NCI-H187 treated with DMSO at 0.1 percent for 48 hours (cell line): ENCODE measurements around the gene PEA15.

Experiments used
- DNase-seq: peaks from one replicate; lab custom pipeline; 2025; lab: John Stamatoyannopoulos, UW

PEA15 gene

GRCh38 chr1:160208557-160209320, 3.6 kb downstream of the PEA15 start:
- DNase-seq, result no peak

- no peak for DNase-seq
Observed at GRCh38 chr1:160209321-160210046, 4.3 kb downstream of the PEA15 start.

GRCh38 chr1:160210561-160210960, 5.4 kb downstream of the PEA15 start:
- DNase-seq, result no peak

DNA sequence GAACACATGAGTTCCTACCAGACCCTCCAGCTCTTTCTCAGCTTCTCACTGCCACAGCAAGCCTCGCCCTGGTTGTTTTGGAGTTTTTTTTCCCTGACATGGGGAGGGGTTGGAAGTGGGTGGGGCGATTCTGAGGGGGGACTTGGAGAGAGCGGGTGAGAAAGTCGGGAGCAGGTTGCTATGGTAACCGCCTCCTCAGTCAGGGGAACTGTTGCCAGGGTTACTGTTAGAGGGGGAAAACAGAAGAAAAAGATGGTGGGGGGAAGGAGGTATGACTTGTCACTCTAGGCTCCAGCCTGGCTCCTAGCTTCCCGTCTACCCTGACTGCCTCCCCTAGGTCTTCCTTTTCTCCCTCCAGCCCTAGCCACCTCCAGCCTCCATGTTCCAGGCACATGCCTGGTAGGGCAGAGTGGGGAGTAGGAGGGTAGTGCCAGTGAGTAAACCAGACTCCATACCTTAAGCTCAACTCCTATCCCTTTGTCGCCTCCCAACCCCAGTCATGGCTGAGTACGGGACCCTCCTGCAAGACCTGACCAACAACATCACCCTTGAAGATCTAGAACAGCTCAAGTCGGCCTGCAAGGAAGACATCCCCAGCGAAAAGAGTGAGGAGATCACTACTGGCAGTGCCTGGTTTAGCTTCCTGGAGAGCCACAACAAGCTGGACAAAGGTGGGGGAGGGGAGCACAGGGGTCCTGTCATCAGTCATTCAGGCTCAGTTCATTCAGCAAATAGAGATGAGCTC, 6.0 kb downstream of the PEA15 start:
- DNase-seq, result no peak

GRCh38 chr1:160214481-160215140, 9.4 kb downstream of the PEA15 start:
- DNase-seq, result no peak

DNA sequence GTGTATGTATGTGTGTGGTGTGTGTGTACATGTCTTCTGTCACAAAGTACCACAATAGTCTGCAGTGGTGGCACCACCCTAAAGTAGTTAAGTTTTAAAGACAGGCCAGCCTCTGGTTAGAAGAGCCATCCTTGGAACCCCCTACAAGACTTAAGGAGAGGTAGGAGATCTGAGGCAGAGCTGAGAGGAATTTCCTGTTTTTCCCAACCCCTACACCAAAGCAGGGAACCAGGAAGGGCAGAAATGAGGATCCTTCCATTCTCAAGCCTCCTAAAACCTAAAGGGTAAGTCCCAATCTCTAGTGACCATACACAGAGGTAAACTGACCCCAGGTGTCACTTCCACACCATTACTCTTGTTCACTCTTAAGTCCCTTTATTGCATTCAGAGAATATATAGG, 11.1 kb downstream of the PEA15 start:
- DNase-seq, result no peak

GRCh38 chr1:160217481-160218051, 12.4 kb downstream of the PEA15 start:
- no peak for DNase-seq

- no peak for DNase-seq
Observed at GRCh38 chr1:160219062-160219929, 14.1 kb downstream of the PEA15 start.

DNA sequence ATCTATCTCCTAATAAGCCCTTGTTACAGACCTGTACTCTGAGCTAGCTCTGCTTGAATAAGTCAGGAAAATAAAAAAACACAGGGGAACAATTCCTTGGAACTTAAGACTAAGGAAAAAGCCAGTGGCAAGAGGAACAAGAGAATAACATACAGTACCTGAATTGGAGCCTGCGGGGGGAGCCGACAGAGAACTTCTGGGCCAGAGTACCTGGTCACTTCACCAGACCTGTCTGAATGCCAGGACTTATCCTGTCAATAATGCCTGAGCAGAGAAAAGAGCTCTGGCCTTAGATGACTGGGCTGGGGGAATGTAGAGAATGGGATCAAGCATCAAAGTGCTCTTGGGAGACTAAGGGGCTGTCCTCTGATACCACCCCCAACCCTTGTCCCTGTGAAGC, 15.1 kb downstream of the PEA15 start:
- no peak for DNase-seq

- DNase-seq, result no peak
Observed at GRCh38 chr1:160221089-160221488, 15.9 kb downstream of the PEA15 start.

DNA sequence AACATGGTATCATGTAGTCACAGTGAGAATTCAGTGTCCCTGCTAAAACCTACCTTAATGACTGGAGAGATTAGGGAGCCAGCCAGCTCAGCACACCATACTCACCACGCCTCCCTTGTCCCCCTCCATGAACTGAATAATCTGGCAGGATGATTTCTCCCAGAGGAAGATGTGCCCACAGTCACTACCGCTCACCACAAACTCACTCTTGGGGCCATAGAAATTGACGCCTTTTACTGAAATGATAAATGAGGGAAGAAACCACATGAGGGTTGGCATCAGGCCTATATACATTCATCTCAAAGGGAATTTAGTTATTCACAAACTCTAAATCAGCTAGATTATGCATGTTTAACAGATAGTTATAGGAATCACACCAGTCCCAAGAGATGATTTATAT, 17.4 kb downstream of the PEA15 start:
- DNase-seq, result no peak

DNA sequence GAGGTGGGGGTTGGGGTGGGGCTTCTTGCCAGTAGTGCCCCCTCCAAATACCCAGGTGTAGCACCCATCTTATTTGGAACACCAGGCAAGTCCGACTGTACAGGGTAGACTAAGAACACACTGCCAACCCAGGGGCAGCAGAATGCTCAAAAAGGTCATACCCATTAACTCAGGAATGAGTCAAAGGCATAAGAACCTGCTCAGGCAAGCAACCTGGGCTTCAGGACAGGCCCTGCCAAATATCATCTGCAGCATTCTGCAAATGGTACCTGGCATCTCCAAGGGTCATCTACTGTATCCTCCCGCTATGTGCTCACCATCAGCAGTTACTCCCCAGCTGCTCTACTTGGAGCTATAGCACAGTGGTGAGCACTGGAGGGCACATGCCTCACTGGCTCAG, 19.4 kb downstream of the PEA15 start:
- no peak for DNase-seq

DNA sequence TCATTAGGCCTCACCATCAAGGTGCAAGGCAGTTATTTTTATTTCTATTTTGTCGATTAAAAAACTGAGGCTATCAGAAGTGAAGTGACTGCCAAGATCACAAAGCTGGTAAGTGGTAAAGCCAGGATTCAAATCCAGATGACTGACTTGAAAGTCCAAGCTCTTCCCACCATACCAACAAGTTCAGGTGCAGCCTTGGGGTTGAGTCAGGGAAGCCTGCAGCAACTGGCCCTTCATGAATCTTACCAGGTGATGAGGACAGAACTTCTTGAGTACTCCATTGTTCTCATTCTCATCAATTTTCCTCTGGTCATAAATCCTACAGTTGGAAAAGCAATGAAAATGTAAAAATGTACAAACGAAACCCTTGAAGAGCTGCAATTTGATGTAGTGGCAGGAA, 20.2 kb downstream of the PEA15 start:
- no peak for DNase-seq

DNA sequence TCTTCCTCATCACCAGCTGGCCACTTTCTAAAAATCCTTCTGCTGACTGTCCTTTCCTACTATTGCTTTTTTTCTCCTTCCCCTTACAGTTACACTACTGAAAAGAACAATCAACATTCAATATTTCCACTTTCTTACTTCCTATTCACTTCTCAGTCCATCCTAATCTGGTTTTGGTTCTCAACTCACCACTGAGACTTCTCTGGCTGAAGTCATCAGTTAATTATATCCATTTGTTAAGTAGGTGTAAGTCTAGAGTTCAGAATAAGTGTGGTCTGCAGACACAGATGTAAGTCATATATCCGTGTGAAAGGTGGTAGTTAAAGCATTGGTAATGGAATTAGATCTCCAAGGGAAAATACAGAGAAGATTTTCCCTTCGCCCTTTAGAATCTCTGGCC, 21.4 kb downstream of the PEA15 start:
- no peak for DNase-seq

GRCh38 chr1:160227034-160227433, 21.9 kb downstream of the PEA15 start:
- DNase-seq, result no peak

- no peak for DNase-seq
Observed at GRCh38 chr1:160227561-160227960, 22.4 kb downstream of the PEA15 start.

GRCh38 chr1:160228431-160228830, 23.2 kb downstream of the PEA15 start:
- no peak for DNase-seq

DNA sequence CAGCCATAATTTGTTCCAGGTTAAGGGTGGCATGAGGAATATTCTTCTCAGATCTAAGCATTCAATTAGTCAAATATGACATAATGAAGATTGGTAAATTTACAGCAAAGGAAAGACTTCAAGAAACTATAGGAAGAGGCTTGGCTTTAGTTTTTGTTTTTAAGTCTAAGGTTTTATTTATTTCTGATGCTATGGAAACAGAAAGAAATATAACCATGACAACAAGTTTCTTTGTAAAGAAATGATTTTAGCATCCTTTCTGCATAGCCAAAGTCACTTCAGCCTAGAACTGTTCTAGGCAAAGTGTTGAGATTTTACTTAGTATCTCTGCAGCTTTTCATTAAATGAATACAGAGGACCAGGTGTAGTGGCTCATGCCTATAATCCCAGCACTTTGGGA, 27.7 kb downstream of the PEA15 start:
- DNase-seq, result no peak

- no peak for DNase-seq
Observed at GRCh38 chr1:160236806-160237205, 31.6 kb downstream of the PEA15 start.

GRCh38 chr1:160237558-160237957, 32.4 kb downstream of the PEA15 start:
- no peak for DNase-seq

DNA sequence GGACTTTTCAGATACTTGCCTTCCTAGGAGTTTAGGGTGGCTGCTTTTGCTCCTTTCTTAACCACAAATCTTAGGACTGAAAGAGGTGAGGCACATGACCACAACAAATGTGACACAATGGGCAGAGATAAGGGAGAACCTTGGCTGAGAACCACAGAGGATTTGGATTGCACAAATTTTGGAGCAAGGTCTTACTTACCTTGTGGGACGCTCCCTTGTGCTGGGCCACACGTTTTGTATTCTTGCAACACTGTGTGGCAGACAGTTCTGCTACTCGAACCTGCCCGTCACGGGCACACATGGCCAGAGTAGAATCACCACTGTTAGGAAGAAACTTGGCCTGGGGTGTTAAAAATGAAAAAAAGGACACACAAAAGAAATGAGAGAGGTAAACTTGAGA, 33.2 kb downstream of the PEA15 start:
- no peak for DNase-seq
